Fibroblast of the conjunctiva (primary cell): ENCODE results near the gene ERVK3-1.

Source experiments
- DNase-seq: peaks from one replicate; pipeline ENCODE4 v3.0.0-alpha.2; 2010; ENCODE audit warnings: low read depth

ERVK3-1 gene

DNA sequence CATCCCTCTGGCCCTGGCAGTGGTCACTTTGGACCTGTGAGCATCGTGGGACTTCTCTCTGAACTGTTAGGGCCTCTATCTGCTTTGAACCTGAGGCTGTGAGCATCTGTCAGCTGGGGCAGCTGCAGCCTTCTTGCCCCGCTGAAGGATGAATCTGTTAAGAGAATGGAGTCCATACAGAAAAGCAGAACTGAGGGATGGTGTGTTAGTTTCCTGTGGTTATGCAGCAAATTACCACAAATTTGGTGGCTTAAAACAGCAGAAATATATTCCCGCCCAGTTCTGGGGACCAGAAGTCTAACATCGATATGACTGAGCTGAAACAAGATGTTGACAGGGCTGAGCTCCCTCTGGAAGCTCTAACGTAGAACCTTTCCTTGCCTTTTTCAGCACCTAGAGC, 59.0 kb downstream of the ERVK3-1 start:
- DNase-seq: no peak
